Esophagus (tissue), 2 donors: ENCODE data around the gene GLT1D1. TPM values are rescaled to one million over a fixed set of nuclear protein-coding genes. Genes with fewer than 3 reads are reported as not detected.

Source experiments
- H3K27ac ChIP-seq, 2 donors: one replicate each; pipeline ENCODE4 v1.5.1; 2013; ENCODE audit warnings: low read depth in 2 of 2, mild to moderate bottlenecking in 2 of 2, inconsistent platforms in 1 of 2, low read length in 1 of 2, moderate library complexity in 1 of 2
- H3K27me3 ChIP-seq, 2 donors: one replicate each; pipeline ENCODE4 v1.6.1; 2013; ENCODE audit warnings: low read length in 2 of 2, control low read depth in 1 of 2, mild to moderate bottlenecking in 1 of 2; ENCODE audit not compliant: insufficient read depth in 2 of 2, control insufficient read depth in 1 of 2
- H3K36me3 ChIP-seq, 2 donors: one replicate each; pipeline ENCODE4 v1.6.1; 2013; ENCODE audit warnings: low read length in 1 of 2; ENCODE audit not compliant: control insufficient read depth in 2 of 2, insufficient read depth in 2 of 2
- H3K4me1 ChIP-seq, 2 donors: one replicate each; pipeline ENCODE4 v1.6.1; 2013; ENCODE audit warnings: low read length in 1 of 2; ENCODE audit not compliant: control insufficient read depth in 2 of 2, insufficient read depth in 2 of 2
- H3K4me3 ChIP-seq, 2 donors: one replicate each; pipeline ENCODE4 v1.5.1; 2013; ENCODE audit warnings: low read length in 2 of 2, mild to moderate bottlenecking in 2 of 2, low read depth in 1 of 2, moderate library complexity in 1 of 2
- H3K9me3 ChIP-seq, 2 donors: one replicate each; pipeline ENCODE4 v1.6.1; 2013; ENCODE audit warnings: mild to moderate bottlenecking in 2 of 2, low read depth in 1 of 2, low read length in 1 of 2, moderate library complexity in 1 of 2; ENCODE audit not compliant: control insufficient read depth in 2 of 2, insufficient read depth in 1 of 2
- WGBS, 2 donors: extraction: QIAGEN DNeasy Blood & Tissue Kit; methylation state at CpG; one replicate each; pipeline ENCODE4 v1.1.7; 2013; 5-methylcytosine and 5-hydroxymethylcytosine counted together
- polyA plus RNA-seq, 2 donors: library from polyadenylated mRNA; stranded (reverse); fragments of 200-250 nt; gene quantifications; one replicate each; pipeline ENCODE4 v1.2.3, GENCODE V29; 2013
- donor health status: healthy with polysubstance abuse.
- donor health status: Bipolar disorder and iron deficiency.

GLT1D1 gene
- polyA plus RNA-seq, 2 donors = 0.06 to 0.19 TPM

GRCh38 chr12:128908254-128908653 is 55.0 kb downstream of the GLT1D1 start:
- no peak overlapping the region for H3K27ac ChIP-seq
- no peaks in the 10 kb centered on the region for H3K36me3 ChIP-seq
- 87 to 94% methylated on average over 4 of the region's 4 CpGs for WGBS, 2 donors
- H3K4me1 ChIP-seq = no peaks in the 10 kb centered on the region
- H3K9me3 ChIP-seq = peaks cover 0 to under 1% of the 10 kb centered on the region in 2 donors
- H3K27me3 ChIP-seq = no peaks in the 10 kb centered on the region
- no peak overlapping the region for H3K4me3 ChIP-seq

GRCh38 chr12:128909653-128910052 is 56.4 kb downstream of the GLT1D1 start:
- H3K27me3 ChIP-seq = no peaks in the 10 kb centered on the region
- no peaks in the 10 kb centered on the region for H3K4me1 ChIP-seq
- no peaks in the 10 kb centered on the region for H3K36me3 ChIP-seq
- H3K27ac ChIP-seq = no peak overlapping the region
- no peak overlapping the region for H3K4me3 ChIP-seq
- no peaks in the 10 kb centered on the region for H3K9me3 ChIP-seq
- WGBS, 2 donors = 33 to 43% methylated on average over 1 of the region's 1 CpG

- no peaks in the 10 kb centered on the region for H3K4me1 ChIP-seq
- H3K4me3 ChIP-seq = no peak overlapping the region
- no peaks in the 10 kb centered on the region for H3K27me3 ChIP-seq
- WGBS, 2 donors = 83 to 91% methylated on average over 10 of the region's 10 CpGs
- H3K27ac ChIP-seq = no peak overlapping the region
- H3K9me3 ChIP-seq = no peaks in the 10 kb centered on the region
- no peaks in the 10 kb centered on the region for H3K36me3 ChIP-seq
These were observed 57.4 kb downstream of the GLT1D1 start for GRCh38 chr12:128910629-128911028.

- 51 to 64% methylated on average over 5 of the region's 5 CpGs for WGBS, 2 donors
- Histone ChIP-seq H3K27ac (no peak overlapping the region), H3K4me1 (no peaks in the 10 kb centered on the region), H3K4me3 (no peak overlapping the region), H3K9me3 (no peaks in the 10 kb centered on the region), H3K27me3 (no peaks in the 10 kb centered on the region), H3K36me3 (no peaks in the 10 kb centered on the region)
These were observed 58.6 kb downstream of the GLT1D1 start for GRCh38 chr12:128911861-128912260.

DNA sequence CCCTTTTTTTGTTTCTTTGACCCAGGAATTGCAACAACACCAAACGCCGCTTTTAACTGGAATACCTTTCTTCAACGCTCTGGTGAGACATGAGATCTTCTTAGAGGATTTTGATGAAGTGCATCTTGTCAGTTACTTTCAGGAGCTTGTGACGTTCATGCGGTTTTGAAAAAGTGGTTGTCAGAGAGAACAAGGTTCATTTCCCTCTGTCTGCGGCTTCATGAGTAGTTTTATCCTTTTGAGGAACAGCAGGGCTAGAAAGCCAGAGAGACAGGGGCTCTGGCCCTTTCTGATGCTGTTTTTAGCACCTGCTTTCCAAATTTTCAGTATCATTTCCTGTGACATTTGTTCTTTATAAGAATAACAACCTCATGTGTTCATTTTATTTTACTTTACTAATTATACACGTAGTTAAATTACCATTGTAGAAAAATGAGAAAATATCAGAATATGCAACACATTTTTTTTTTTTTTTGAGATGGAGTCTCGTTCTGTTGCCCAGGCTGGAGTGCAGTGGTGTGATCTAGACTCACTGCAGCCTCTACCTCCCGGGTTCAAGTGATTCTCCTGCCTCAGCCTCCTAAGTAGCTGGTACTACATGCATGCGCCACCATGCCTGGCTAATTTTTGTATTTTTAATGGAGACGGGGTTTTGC is 61.8 kb downstream of the GLT1D1 start:
- H3K27ac ChIP-seq = no peak overlapping the region
- 80 to 81% methylated on average over 11 of the region's 11 CpGs for WGBS, 2 donors
- no peaks in the 10 kb centered on the region for H3K27me3 ChIP-seq
- no peaks in the 10 kb centered on the region for H3K4me1 ChIP-seq
- no peaks in the 10 kb centered on the region for H3K36me3 ChIP-seq
- H3K9me3 ChIP-seq = no peaks in the 10 kb centered on the region
- no peak overlapping the region for H3K4me3 ChIP-seq

GRCh38 chr12:128916425-128916824 is 63.1 kb downstream of the GLT1D1 start:
- H3K4me3 ChIP-seq = no peak overlapping the region
- no peaks in the 10 kb centered on the region for H3K27me3 ChIP-seq
- no peaks in the 10 kb centered on the region for H3K4me1 ChIP-seq
- no peaks in the 10 kb centered on the region for H3K36me3 ChIP-seq
- H3K9me3 ChIP-seq = no peaks in the 10 kb centered on the region
- 89 to 90% methylated on average over 4 of the region's 4 CpGs for WGBS, 2 donors
- no peak overlapping the region for H3K27ac ChIP-seq

DNA sequence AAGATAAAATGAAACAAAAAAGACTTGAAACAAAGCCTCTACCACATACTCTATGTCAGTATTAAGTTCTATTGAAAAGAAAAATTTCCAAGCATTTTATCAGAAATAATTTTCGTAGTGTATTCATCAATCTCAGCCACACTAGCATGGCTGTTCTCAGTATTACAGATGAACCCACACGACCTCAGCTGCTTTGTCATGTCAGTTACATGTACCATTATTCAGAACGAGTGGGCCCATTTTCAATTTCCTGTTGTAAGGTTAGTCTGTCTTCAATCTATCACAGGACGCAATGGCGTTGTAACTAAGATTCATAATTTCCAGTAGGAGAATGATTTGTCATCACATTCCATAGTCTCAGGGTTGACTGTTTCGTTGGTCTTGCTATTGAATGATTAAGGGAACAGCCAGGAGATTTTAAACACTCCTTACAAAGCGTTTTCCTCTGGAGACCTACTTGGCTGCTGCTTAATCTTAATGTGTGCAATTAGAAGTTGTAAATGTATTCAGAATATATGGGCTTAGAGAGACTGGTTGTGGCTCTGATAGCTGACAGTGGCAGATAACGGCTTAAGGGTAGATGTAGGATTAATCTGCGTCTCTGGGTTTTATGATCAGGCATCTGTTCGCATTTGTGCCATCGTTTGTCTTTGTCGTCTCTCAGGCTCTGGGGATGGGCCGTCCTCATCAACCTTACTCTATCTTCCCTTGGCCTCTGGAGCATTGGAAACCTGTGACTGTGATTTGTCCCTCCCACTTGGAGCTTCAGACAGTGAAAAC is 65.4 kb downstream of the GLT1D1 start:
- Histone ChIP-seq H3K4me3 (no peak overlapping the region), H3K27me3 (no peaks in the 10 kb centered on the region), H3K27ac (no peak overlapping the region), H3K4me1 (no peaks in the 10 kb centered on the region), H3K9me3 (no peaks in the 10 kb centered on the region), H3K36me3 (no peaks in the 10 kb centered on the region)
- 67 to 72% methylated on average over 13 of the region's 13 CpGs for WGBS, 2 donors

DNA sequence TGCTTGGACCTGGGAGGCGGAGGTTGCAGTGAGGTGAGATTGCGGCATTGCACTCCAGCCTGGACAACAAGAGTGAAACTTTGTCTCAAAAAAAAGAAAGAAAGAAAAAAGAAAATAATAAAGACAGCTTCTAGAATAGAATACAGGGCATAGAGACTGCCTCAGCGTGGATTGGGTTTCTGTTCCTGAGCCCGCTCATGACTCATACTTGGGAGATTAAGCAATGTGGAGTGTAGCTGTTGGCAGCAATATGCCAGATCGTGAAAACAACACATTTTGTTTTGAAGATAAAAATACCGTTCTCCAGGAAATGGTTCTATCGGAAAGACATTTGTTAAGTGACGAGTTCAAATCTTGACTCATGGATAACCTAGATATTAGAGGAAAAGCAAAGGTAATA is 67.2 kb downstream of the GLT1D1 start:
- no peaks in the 10 kb centered on the region for H3K27me3 ChIP-seq
- no peak overlapping the region for H3K27ac ChIP-seq
- H3K36me3 ChIP-seq = no peaks in the 10 kb centered on the region
- WGBS, 2 donors = 38 to 45% methylated on average over 8 of the region's 8 CpGs
- H3K4me1 ChIP-seq = no peaks in the 10 kb centered on the region
- no peak overlapping the region for H3K4me3 ChIP-seq
- H3K9me3 ChIP-seq = no peaks in the 10 kb centered on the region

- Histone ChIP-seq H3K27ac (no peak overlapping the region), H3K4me3 (no peak overlapping the region), H3K4me1 (no peaks in the 10 kb centered on the region), H3K36me3 (no peaks in the 10 kb centered on the region), H3K9me3 (no peaks in the 10 kb centered on the region), H3K27me3 (no peaks in the 10 kb centered on the region)
- 80 to 81% methylated on average over 12 of the region's 12 CpGs for WGBS, 2 donors
These were observed 75.1 kb downstream of the GLT1D1 start for GRCh38 chr12:128928361-128928760.

- H3K9me3 ChIP-seq = no peaks in the 10 kb centered on the region
- no peaks in the 10 kb centered on the region for H3K27me3 ChIP-seq
- no peak overlapping the region for H3K4me3 ChIP-seq
- H3K4me1 ChIP-seq = no peaks in the 10 kb centered on the region
- H3K27ac ChIP-seq = no peak overlapping the region
- WGBS, 2 donors = 90 to 91% methylated on average over 12 of the region's 12 CpGs
- H3K36me3 ChIP-seq = no peaks in the 10 kb centered on the region
These were observed 75.8 kb downstream of the GLT1D1 start for GRCh38 chr12:128929057-128929456.
